Endometrium (tissue), 2 donors: ENCODE measurements around the gene MVB12B.

ENCODE experiments used
- FAIRE-seq: peaks from 2 replicates; lab custom pipeline; 2012; peaks lifted over from hg19 to GRCh38; lab: Jason Lieb, UNC
- donor health status: control.
- donor health status: control.

MVB12B gene

GRCh38 chr9:126331964-126332748, 5.5 kb downstream of the MVB12B start:
- no peak for FAIRE-seq

GRCh38 chr9:126334721-126335621, 8.3 kb downstream of the MVB12B start:
- FAIRE-seq, result no peak

GRCh38 chr9:126335837-126336735, 9.5 kb downstream of the MVB12B start:
- no peak for FAIRE-seq

- FAIRE-seq, result no peak
Measured at GRCh38 chr9:126336736-126337325, 10.2 kb downstream of the MVB12B start.

GRCh38 chr9:126337729-126338372, 11.2 kb downstream of the MVB12B start:
- no peak for FAIRE-seq

- FAIRE-seq, result no peak
Measured at GRCh38 chr9:126338945-126339344, 12.3 kb downstream of the MVB12B start.

GRCh38 chr9:126341426-126341825, 14.8 kb downstream of the MVB12B start:
- no peak for FAIRE-seq

- no peak for FAIRE-seq
Measured at GRCh38 chr9:126341902-126342301, 15.3 kb downstream of the MVB12B start.

- no peak for FAIRE-seq
Measured at GRCh38 chr9:126342621-126343031, 16.0 kb downstream of the MVB12B start.

GRCh38 chr9:126343271-126343700, 16.7 kb downstream of the MVB12B start:
- FAIRE-seq, result no peak

GRCh38 chr9:126346031-126346430, 19.4 kb downstream of the MVB12B start:
- FAIRE-seq, result no peak

GRCh38 chr9:126347093-126347492, 20.5 kb downstream of the MVB12B start:
- no peak for FAIRE-seq

GRCh38 chr9:126347911-126348760, 21.5 kb downstream of the MVB12B start:
- no peak for FAIRE-seq

- FAIRE-seq, result no peak
Measured at GRCh38 chr9:126348911-126349550, 22.4 kb downstream of the MVB12B start.

GRCh38 chr9:126354887-126355770, 28.5 kb downstream of the MVB12B start:
- FAIRE-seq, result no peak

GRCh38 chr9:126357074-126357473, 30.4 kb downstream of the MVB12B start:
- FAIRE-seq, result no peak

GRCh38 chr9:126360073-126360472, 33.4 kb downstream of the MVB12B start:
- FAIRE-seq, result no peak

GRCh38 chr9:126361810-126362238, 35.2 kb downstream of the MVB12B start:
- FAIRE-seq, result no peak

GRCh38 chr9:126363250-126363649, 36.6 kb downstream of the MVB12B start:
- FAIRE-seq, result no peak
